Ovary (tissue), 3 donors: ENCODE results near the gene SKIL.

ENCODE experiments used
- CTCF ChIP-seq, 3 donors: fragments of 450-650 bp in 2 of 3; fragments of 200-600 bp in 1 of 3; IDR thresholded peaks; one replicate each; pipeline versions ENCODE4 v1.5.1 to v1.8.0; 2016 to 2022; ENCODE audit warnings: antibody characterized with exemption in 3 of 3, mild to moderate bottlenecking in 1 of 3
- EP300 ChIP-seq: sonication (generic); formaldehyde crosslinking; IDR thresholded peaks from one replicate; pipeline ENCODE4 v1.6.1; 2017; ENCODE audit warnings: antibody characterized with exemption
- donor health status: DM: no; HTN: no; CAD: no.

GRCh38 chr3:170324962-170325361 lies 32.6 kb upstream of the SKIL start:
- TF ChIP-seq CTCF (IDR thresholded peaks at IDR 0.05) (no peak), EP300 (no peak)
